LNCAP (cell line): Measurements from ENCODE around the gene KCNJ9.

Experiments
- TF ChIP-seq, protein P1 (sequence below): fragments of 450-650 bp; IDR thresholded peaks from 2 replicates; pipeline ENCODE4 v1.5.1; 2017; ENCODE audit warnings: mild to moderate bottlenecking

Gene KCNJ9

DNA sequence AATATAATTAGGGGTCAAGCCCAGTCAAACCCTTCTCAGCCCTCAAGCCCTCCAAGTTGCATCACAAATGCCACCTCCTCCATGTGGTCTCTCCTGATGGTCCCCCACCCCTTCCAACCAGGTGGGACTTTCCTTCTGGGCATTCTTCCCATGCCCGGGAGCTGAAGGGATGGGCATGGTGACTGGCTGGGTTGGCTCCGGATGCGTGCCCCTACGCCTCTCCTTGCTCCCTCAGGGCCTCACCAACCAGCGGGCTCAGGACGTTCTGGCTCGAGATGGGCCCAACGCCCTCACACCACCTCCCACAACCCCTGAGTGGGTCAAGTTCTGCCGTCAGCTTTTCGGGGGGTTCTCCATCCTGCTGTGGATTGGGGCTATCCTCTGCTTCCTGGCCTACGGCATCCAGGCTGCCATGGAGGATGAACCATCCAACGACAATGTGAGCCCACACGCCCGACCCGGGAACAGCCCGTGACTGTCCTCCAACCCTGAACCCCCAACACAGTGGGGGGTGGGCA lies 41.7 kb downstream of the KCNJ9 start:
- TF ChIP-seq, protein P1, sequence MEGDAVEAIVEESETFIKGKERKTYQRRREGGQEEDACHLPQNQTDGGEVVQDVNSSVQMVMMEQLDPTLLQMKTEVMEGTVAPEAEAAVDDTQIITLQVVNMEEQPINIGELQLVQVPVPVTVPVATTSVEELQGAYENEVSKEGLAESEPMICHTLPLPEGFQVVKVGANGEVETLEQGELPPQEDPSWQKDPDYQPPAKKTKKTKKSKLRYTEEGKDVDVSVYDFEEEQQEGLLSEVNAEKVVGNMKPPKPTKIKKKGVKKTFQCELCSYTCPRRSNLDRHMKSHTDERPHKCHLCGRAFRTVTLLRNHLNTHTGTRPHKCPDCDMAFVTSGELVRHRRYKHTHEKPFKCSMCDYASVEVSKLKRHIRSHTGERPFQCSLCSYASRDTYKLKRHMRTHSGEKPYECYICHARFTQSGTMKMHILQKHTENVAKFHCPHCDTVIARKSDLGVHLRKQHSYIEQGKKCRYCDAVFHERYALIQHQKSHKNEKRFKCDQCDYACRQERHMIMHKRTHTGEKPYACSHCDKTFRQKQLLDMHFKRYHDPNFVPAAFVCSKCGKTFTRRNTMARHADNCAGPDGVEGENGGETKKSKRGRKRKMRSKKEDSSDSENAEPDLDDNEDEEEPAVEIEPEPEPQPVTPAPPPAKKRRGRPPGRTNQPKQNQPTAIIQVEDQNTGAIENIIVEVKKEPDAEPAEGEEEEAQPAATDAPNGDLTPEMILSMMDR, result no peak

DNA sequence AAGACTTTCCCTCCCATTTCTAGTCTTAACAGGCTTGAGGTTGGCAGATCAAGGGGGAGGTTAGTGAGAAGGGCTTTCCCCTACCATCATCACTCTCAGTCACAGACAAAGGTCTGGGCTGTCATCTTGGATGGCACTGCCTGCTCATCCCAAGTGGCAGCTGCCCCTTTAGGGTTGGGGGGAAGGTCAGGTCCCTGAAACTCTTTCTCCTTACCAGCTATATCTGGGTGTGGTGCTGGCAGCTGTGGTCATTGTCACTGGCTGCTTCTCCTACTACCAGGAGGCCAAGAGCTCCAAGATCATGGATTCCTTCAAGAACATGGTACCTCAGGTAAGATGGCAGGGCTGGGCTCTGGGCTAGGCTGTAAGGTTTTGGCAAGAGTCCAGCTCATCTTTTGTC lies 42.4 kb downstream of the KCNJ9 start:
- TF ChIP-seq, protein P1, result no peak

DNA sequence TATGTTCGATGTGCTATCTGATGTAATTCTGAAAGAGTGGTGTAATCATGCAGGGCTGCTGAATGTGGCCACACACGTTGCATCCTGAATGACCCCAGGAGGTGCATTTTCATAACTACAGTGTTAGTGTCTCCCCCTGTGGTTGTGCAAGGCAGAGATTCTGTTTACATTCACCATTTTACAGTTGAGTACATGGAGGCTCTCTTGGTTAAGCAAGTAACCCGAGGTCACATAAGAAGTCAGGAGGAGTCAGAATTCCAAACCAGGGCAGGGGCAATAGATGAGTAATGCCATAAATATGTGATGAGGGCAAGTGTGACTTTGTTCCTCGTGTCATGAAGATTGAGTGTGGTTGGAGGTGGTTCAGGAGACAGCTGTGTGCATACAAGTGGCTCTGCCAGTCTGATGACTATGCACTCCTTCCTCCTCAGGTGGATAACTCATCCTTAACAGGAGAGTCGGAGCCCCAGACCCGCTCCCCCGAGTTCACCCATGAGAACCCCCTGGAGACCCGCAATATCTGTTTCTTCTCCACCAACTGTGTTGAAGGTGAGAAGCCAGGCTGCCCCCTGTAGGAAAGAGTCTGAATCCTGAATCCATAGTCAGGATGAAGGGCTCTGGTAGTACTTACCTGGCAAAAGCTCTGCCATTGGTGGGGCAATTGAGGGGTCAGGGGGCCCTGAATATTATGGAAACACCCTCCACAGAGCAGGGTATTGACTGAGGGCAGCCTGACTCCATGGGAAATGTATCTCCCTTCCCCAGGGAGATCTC lies 43.6 kb downstream of the KCNJ9 start:
- TF ChIP-seq, protein P1, result no peak

DNA sequence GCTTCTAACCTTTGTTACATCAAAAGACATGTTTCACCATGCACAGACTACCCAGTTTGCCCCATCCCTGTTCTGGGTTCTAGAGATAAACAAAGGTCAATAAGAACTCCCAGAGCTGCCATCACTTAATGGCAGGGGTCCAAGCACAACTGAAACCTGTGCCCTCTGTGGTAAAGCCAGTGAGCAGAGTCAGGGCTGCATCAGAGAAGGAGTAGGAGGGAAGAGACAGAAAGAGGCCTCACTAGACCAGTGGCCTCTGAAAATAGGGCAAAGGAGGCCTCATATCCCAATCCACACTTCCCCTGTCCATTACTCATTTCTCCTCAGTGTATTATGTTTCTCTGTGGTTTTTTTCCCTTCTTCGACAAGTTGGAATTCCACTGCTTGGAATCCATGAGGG lies 44.4 kb downstream of the KCNJ9 start:
- TF ChIP-seq, protein P1, result no peak

DNA sequence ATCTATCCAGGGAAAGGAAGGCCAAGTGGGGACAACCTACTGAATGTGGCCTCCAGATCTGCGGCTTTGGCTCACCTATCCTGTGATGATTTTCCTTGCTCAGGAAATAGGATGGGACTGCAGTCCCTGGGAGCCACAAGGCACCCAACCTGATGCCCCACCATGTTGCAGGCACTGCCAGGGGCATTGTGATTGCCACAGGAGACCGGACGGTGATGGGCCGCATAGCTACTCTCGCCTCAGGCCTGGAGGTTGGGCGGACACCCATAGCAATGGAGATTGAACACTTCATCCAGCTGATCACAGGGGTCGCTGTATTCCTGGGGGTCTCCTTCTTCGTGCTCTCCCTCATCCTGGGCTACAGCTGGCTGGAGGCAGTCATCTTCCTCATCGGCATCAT lies 46.0 kb downstream of the KCNJ9 start:
- TF ChIP-seq, protein P1, result no peak

DNA sequence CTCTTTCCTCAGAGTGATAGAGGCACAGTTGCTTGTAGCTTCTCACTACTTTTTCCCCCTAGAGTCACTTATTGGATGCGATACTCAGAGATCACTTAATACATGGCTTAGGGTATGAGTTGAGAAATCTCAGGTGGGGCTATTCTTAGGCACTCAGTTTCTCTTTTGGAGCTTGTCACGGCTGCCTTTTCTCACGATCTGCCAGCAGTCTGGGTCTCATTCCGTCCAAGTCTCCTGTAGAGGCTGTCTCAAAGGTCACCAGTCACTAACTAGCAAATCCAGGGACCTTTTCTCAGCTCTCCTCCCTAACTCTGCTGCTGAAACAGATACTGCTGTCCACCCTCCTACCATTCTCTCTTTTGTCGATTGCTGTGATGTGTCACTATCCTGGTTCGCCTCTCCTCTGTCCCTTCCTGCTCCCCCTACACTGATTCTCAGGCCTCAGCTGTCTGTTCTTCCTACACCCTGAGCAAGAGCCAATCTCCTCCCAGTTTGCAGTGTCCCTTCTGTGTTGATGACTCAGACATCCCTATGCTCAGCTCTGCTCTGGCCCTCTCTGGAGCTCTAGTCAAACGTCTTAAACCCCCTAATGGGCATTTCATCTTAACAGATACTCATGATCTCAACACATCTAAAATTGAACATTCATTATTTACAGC lies 46.7 kb downstream of the KCNJ9 start:
- TF ChIP-seq, protein P1, result no peak

DNA sequence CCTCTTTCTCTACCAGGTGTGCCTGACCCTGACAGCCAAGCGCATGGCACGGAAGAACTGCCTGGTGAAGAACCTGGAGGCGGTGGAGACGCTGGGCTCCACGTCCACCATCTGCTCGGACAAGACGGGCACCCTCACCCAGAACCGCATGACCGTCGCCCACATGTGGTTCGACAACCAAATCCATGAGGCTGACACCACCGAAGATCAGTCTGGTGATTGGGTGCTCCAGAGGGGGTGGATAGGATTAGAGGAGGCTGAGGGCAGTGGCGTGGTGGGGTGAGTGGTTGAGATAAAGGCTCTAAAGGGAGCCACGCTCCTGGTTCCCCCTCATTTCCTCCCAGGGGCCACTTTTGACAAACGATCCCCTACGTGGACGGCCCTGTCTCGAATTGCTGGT lies 47.3 kb downstream of the KCNJ9 start:
- TF ChIP-seq, protein P1, result no peak
